Mesangial cell (primary cell): ENCODE results near the gene VGF. TPM values are rescaled to one million over a fixed set of nuclear protein-coding genes. Genes with fewer than 3 reads are reported as not detected.

Experiments used
- total RNA-seq: library from RNA; depleted of rRNA; stranded (reverse); fragments of >200 nt; gene quantifications from 2 replicates; pipeline ENCODE4 v1.2.3, GENCODE V29; 2015

VGF gene
- 0.49 and 0.89 TPM in 2 replicates for total RNA-seq

DNA sequence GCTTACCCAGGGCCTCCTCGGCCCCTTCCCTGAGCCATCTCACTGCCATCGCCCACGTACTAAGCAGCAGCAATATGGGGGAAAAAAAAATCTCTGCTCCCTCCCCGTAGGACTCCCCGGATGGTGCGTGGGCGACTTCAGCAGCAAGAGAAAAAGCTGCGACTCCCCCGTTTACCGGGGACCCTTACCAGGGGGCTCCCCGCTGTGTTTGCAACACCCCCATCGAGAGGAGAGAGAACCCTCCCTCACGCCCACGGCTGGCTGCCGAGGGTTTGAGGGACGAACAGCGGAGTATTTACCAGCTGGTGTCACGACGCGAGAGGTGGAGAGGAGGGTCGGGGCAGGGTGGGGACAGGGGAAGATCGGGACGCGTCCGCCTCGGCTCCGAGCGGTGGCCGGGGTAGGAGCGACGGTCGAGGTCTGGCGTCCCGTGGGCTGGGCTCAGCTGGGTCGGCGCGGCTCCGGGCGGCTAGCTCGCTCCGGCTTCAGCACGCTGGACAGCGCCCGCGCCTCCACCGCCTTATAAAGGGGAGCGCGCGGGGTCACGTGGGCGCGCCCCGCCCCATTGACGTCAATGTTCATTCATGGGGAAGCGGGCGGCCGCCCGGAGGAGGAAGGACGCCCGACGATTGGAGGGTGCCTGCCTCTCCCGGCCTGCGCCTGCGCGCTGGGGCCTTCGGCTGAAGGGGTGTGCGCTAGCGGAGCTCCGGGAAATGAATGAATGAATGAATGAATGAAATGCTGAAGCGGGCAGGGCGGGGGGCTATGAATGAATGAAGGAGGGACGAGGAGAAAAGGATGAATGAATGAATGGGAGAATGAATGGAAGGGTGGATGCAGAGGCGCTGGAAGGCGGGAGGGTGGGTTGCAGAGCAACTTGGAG lies at the start of gene VGF:
TSS of gene VGF (minus strand) at position 495 of the 883 bp plus-strand sequence. CDS start 726 bp downstream, outside the sequence.

DNA sequence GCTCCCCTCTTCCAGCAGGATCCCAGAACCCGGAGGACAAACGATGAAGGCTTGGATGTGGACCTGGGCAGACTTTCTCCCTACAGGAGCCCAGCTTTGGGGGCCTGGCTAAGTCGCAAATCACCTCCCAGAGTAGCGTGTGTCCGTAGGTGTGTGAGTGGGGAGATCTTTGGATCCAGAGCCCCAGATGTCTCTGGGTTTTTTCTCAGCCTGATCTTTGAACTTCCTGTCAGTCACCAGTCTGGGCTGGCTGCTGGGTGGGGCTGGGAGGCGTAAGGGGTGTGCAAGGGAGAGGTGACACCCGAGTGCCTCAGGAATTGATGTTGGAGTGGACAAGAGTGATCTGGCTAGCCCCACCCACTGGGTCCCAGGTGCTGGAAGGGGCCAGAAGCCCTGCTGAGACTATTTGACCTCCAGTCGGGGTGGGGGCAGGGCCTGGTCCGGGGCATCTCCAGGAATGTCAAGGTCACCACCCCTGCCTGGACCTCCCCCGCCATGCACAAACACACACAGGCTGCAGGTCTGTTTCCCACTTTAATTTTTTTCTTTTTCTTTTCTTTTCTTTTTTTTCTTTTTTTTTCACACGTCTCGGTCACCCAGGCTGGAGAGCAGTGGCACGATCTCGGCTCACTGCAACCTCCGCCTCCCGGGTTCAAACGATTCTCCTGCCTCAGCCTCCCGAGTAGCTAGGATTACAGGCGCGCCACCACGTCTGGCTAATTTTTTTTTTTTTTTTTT lies 35.7 kb upstream of the VGF start, which contains the start of gene MOGAT3:
TSS of gene MOGAT3 (minus strand) at position 175 of the 738 bp plus-strand sequence. CDS start 182 bp downstream, outside the sequence.

DNA sequence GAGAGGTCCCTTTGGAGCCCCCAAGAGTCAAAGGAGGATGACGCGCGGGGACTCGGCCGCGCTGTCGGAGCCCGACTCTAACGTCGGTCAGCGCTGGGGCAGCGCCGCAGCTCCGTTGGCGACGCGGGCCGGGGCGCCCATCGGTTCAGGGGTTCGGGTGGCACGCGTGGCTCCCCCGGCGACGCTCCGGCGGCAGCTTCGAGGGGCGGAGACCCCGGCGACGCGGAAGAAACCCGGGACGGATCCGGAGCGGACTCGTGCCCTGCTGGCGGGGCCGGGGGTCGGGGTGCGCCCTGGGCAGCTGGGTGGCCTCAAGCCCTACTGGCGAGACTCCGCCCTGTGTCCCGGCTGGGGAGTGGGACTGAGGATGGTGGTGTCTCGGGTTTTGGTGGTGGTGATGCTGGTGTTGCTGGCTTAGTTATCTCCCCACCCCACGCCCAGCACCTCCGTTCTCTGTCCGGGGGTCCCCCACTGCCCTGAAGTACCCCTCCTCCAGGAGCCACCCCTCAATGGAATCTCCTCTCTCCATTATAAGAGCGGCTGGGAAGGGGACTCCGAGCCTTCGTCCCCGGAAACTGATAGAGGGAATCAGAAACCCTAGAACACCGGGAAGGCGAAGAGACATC lies 14.9 kb upstream of the VGF start, which contains the start of gene NAT16:
TSS of gene NAT16 (minus strand) at position 164 of the 626 bp plus-strand sequence. CDS start 5,486 bp downstream, outside the sequence.

DNA sequence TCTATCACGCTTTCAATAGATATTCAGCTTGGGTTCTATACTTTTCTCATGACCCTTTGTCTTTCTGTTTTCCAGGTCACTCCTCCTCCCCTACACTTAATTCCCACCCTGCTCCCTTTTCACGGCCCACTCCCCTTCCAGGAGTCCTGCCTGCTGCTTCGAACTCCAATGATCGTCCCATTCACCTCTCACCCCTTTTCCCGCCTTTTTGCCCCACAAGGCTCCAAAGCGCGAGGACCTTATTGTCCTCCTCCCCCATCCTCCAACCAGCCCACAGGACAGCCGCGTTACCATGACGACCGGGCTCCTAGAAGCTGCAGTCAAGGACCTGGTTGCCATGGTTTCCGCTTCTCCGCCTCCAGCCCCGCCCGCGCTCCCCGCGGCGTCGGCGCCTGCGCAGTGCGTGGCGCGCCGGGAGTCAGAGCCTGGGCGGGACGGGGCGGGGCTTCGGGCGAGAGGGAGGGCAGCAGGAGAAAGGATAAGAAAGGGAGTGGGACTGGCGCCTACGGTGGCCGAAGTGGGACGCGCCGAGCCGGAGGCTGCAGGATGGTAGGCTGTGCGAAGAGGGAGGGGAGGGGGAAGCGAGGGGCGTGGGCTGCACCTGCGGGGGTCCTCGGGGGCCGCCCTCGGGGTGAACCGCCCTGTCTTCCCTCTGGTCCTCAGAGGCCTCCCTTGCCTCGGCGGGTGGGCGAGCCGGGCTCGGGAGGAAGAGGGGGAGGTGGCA lies 11.2 kb downstream of the VGF start, which contains the start of gene AP1S1:
TSS of gene AP1S1 (plus strand) at position 508 of the 724 bp plus-strand sequence. CDS start at position 547, 39 bp downstream.

DNA sequence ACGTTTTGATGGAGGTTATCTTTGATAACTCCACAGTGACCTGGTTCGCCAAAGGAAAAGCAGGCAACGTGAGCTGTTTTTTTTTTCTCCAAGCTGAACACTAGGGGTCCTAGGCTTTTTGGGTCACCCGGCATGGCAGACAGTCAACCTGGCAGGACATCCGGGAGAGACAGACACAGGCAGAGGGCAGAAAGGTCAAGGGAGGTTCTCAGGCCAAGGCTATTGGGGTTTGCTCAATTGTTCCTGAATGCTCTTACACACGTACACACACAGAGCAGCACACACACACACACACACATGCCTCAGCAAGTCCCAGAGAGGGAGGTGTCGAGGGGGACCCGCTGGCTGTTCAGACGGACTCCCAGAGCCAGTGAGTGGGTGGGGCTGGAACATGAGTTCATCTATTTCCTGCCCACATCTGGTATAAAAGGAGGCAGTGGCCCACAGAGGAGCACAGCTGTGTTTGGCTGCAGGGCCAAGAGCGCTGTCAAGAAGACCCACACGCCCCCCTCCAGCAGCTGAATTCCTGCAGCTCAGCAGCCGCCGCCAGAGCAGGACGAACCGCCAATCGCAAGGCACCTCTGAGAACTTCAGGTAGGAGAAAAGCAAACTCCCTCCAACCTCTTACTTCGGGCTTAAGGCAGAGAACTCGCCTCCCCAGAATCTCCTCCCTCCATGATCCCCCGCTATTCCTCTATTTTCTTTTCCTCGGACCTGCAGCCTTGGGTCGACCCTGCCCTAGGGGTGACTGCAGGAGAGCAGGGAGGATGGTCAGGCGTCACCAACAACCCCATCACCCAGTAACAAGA lies 38.5 kb downstream of the VGF start, which contains the start of gene SERPINE1:
TSS of gene SERPINE1 (plus strand) at position 454 of the 809 bp plus-strand sequence. CDS start 1,290 bp downstream, outside the sequence.

Other genes starting within 250 kb of the VGF start
- gene MUC3A, start 216.0 kb downstream of the VGF start, total RNA-seq = not detected in 2 replicates
- 1.3 and 2.9 TPM in 2 replicates for gene MUC12, start 196.0 kb downstream of the VGF start, total RNA-seq
- not detected in 2 replicates for gene MUC17, start 145.5 kb downstream of the VGF start, total RNA-seq
- gene TRIM56, start 80.1 kb downstream of the VGF start, total RNA-seq = 9.0 and 16.1 TPM in 2 replicates
- gene SERPINE1, start 38.5 kb downstream of the VGF start, total RNA-seq = 564 and 3,220 TPM in 2 replicates
- gene AP1S1, start 11.1 kb downstream of the VGF start, total RNA-seq = 87.5 and 105 TPM in 2 replicates
- gene NAT16, start 14.7 kb upstream of the VGF start, total RNA-seq = not detected in 2 replicates
- gene MOGAT3, start 35.5 kb upstream of the VGF start, total RNA-seq = not detected in 2 replicates
- gene PLOD3, start 52.0 kb upstream of the VGF start, total RNA-seq = 84.7 and 113 TPM in 2 replicates
- gene ZNHIT1, start 52.6 kb upstream of the VGF start, total RNA-seq = 94.8 and 117 TPM in 2 replicates
- 1.1 and 1.9 TPM in 2 replicates for gene CLDN15, start 72.2 kb upstream of the VGF start, total RNA-seq
- 175 and 218 TPM in 2 replicates for gene FIS1, start 79.5 kb upstream of the VGF start, total RNA-seq
- gene IFT22, start 156.2 kb upstream of the VGF start, total RNA-seq = 32.3 and 36.8 TPM in 2 replicates
- 0.16 and 0.25 TPM in 2 replicates for gene COL26A1, start 197.3 kb upstream of the VGF start, total RNA-seq